Ovary (tissue), 3 donors: Measurements from ENCODE around the gene FBXO9.

Experiments used
- CTCF ChIP-seq, 3 donors: fragments of 450-650 bp in 2 of 3; fragments of 200-600 bp in 1 of 3; IDR thresholded peaks; one replicate each; pipeline versions ENCODE4 v1.5.1 to v1.8.0; 2016 to 2022; ENCODE audit warnings: antibody characterized with exemption in 3 of 3, mild to moderate bottlenecking in 1 of 3
- POLR2A ChIP-seq: fragments of 450-650 bp; IDR thresholded peaks from one replicate; pipeline ENCODE4 v1.6.1; 2017; ENCODE audit warnings: antibody characterized with exemption, mild to moderate bottlenecking, moderate library complexity
- donor health status: DM: no; HTN: no; CAD: no.

GRCh38 chr6:53067849-53068361 is 2.7 kb downstream of the FBXO9 start:
- TF ChIP-seq CTCF (IDR thresholded peaks at IDR 0.05) (no peak), POLR2A (no peak)
